GM21447 (cell line): ENCODE data around the gene ANO2.

Source experiments
- ATAC-seq: cut with Tn5 transposase; IDR thresholded peaks from one replicate; pipeline ENCODE4 v1.9.1; 2021; ENCODE audit not compliant: unreplicated experiment

The ANO2 gene

DNA sequence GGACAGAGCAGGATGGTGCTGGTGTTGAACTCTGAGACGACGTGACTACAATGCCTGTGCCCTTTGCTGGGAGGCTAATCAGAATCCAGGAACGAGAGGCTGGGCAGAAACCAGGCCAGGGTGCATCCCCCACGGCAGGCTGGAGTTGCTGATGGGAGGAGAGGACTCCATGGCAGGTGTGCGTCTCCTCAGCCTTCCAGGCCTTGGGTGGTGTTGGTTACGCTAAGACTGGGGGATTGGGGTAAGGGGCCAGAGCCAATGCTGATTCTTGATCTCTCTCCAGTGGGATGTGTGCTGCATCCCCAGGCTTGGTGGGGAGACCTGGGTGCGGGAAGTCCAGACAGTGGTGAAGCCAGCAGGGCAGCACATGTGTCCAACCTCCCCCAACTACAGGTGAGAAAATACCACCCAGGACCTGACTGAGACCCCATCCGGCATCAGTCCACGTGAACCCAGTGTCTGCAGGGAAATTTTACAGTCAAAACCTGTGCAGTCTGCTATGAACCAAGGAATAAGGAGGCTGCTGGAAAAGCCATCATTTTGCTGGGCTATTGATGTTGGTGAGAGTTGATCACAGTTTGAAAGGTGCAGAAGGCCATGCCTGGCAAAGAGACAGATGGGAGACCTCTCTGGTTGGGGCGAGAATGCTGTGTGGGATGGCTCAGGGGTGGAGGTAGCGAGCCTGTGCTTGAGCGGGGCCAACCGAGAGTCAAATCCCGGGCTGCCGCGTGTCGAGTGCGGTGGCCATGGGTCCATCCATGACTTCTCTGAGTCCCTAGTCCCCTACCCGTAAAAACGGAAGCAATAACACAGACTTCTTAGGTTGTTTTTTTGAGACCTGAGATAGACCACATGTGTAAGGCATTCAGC is 423.4 kb downstream of the ANO2 start:
- no peak for ATAC-seq

DNA sequence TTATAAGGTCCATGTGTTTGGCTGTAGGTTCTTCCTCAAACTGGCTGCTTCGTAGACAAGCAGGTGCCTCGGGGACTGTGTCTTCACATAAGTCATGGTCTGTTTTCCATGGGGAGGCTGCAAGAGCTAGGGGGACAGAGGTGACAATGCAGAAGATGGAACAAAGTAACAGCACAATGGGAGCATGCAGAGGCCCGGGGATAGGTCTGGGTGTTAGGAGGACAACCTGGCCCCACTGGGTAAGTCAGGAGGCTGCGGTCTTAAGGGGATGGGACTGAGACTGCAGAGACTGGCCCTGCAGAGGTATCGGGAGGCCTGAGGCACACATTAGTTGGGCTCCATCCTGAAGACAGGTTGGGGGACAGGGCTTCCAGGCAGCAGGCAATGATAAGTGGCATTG is 424.2 kb downstream of the ANO2 start:
- no peak for ATAC-seq

DNA sequence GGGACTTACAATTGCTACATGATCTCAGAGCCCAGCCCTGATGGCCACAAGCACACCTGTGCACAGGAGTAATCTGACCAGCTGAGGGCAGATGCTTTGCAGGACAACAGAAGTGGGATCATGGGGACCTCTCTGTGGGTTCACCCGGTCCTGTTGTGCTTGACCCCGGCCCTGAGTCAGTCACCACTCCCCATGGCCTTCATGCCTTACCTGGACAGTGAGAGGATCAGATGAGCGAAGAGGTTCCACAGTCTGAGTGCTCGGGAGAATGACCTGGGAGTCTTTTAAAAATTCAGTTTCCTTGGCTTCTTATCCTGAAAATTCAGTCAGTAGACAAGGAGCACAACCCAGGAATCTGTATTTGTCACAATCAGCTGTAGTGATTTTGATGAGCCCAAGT is 425.0 kb downstream of the ANO2 start:
- ATAC-seq: no peak

DNA sequence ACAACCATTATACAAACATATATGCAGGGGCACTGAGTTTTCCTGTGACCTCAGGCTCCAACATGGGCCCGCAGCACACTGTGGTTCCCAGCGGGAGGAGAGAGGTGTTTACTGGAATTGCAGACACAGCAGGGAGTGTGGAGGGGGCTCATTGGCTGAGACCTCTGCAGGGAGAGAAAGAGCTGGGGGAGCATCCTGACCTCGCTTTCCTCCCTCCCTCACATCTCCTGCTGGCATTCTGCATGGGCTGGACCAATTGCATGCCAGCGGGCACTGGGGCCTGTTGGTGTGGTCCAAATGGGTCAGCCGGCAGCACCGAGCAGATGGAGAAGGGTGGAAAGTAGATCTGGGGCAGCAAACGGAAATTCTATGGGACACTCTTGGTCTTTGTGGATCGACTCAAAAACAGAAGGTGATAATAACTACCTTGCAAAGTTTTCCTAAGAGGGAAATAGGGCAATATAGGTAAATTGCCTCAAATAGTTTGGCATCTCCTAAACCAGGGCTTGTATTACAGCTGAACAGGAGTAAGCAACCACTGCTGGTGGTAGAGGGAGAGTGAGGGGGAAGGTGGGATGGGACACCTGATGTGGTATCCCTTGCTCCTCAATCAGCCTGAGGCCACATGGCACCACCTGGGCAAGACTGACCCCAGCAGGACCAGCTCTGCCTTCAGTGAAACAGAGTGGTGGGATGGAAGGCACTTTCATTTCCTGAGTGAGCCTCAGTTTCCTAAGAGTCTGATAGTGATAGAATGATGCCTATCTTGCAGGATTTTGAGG is 426.3 kb downstream of the ANO2 start:
- no peak for ATAC-seq

DNA sequence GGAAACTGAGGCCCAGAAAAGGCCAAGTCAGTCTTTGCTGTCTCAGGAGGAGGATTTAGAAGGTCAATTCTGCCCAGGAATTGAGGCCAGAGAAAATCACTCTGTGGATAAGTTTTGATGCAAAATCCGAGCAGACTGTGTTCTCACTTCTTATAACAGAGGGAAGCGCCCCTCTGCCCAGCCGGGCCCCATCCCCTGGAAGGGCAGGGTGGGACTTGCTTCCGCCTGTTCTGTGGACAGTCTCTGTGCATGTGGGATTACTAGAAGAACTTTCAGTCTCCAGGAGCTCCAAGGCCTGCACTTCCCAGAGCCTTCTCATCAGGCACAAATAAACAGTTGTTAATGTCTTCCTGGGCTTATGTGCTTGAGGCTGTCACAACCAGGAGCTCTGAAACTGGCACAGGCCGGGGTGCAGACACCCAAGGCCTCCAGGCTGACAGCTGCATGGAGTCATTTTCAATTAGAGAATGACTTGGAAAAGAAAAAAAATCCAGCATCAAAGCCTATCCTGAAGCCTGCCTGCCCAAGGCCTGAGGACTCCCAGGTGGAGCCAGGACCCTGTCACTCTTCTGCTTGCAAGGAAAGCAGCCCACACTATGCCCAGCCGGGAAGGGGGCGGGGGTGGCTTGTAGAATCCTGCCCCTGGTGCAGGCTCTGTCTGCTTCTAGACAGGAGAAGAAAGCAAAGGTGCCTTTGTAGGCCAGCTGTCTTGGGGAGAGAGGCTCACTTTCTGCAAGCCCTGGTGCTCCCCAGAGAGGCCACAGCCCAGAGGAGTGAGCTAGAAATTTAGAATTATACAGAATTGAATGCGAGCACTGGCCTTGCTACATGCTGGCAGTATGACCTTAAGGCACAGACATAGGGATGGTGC is 428.5 kb downstream of the ANO2 start:
- ATAC-seq: no peak

DNA sequence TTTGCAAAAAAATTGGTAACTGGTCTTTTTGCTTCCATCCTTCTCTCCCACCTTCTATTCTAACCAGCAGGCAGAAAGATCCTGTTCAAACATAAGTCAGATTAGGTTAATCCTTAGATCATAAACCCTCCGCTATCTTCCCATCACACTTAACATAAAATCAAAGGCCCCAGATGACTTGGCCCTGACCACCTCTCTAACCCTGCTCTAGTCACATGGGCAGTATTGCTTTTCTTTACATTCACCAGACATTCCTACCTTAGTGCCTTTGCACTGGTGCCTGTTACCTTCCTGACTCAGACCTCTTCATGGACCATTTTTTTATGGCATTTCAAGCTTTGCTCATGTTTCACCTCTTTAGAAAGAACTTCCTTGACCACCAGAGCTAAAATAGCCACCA is 429.6 kb downstream of the ANO2 start:
- no peak for ATAC-seq

DNA sequence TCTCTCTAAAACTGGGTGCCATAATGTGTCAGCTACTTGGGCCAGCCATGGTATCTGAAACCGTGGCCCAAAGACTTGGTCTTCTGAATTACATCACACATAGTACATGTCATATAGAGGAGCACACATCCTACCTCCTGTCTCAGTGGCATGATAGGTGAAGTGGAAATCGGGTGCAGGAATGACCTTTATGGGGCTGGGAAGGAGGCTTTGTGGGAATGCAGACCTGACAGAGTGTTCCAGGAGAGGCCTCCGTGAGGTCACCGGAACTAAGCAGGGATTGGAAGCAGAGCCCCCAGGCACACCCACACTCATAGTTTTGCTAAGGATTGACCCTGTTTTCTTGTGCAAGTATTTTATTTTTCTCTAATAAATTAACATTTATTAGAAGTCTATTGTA is 430.5 kb downstream of the ANO2 start:
- no peak for ATAC-seq

DNA sequence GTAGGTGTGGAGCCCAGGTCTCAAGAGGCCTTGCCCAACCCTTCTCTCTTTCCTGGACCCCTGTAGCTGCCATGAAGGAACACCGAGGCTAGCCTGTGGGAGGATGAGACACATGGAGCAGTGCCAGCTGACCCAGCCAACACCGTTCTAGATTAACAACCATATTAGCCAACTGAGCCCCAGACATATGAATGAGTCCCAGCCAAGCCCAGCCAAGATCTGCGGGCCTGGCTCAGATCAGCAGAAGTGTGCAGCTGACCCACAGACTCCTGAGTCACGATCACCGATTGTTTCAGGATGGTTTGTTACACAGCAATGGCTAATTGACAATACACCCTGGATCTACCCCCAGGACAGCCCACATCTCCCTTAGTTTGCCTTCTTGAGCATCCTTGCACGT is 431.0 kb downstream of the ANO2 start:
- ATAC-seq: no peak

DNA sequence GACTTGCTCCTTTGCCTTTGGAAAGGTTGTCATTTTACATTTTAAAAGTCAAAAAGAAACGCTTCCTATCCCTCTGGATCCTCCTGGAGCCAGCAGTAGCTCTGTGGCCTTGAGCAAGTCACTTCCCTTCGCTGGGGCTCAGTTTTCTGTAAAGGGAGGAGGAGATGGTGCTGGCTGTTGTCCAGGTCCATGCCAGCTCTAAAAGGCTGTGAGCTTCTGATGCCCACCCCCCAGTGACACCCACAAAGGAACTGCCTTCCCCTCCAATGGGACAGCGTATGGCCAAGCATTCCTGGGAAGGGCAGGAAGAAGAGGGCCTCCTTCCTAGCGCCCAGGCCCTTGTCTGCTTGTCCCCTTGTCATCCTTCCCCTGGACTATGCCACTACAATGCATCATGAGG is 431.7 kb downstream of the ANO2 start:
- no peak for ATAC-seq
